ENCODE results near the gene CDC73. TPM values are rescaled to one million over a fixed set of nuclear protein-coding genes. Genes with fewer than 3 reads are reported as not detected.

CDC73 gene
- total RNA-seq, 1 experiment from 2014 or later = 63.2 TPM

GRCh38 chr1:193241132-193241827 is 119.4 kb downstream of the CDC73 start:
- CTCF ChIA-PET = no interaction called here
- Histone ChIP-seq H3K36me3 (ENCODE audit: control insufficient read depth in 1 of 2, insufficient read depth in 2 of 2, low read length in 2 of 2) (no peaks in the 10 kb centered on the region), H3K4me2 (ENCODE audit: low read length) (no peak overlapping the region), H2AFZ (ENCODE audit: low read depth, low read length, poor library complexity, severe bottlenecking) (no peak overlapping the region), H3K79me2 (ENCODE audit: insufficient read depth, low read length) (peaks cover 5% of the 10 kb centered on the region), H3K4me3 (replicated peaks in 1 of 2; ENCODE audit: low read depth in 1 of 2, low read length in 2 of 2) (no peak overlapping the region), H3K9ac (ENCODE audit: low read length) (no peak overlapping the region), H3K9me2 (ENCODE audit: insufficient read depth) (no peaks in the 10 kb centered on the region), H4K20me1 (ENCODE audit: insufficient read depth) (no peaks in the 10 kb centered on the region), H3K27ac (ENCODE audit: low read depth, low read length) (no peak overlapping the region), H3K9me3 (ENCODE audit: control insufficient read depth in 1 of 2, insufficient read depth in 1 of 2, low read depth in 1 of 2, low read length in 2 of 2) (no peaks in the 10 kb centered on the region), H3K4me1 (ENCODE audit: control insufficient read depth in 1 of 2, insufficient read depth in 2 of 2, low read length in 2 of 2) (no peaks in the 10 kb centered on the region), H3K27me3 (ENCODE audit: insufficient read depth, low read length) (no peaks in the 10 kb centered on the region)
- ATAC-seq (no peak), DNase-seq (ENCODE audit: low read depth, low spot score) (no peak)
- BruUV-seq (replicated peaks) = no TSS peak
- POLR2A ChIA-PET = no interaction called here
- TF ChIP-seq POLR2A (IDR thresholded peaks at IDR 0.05; ENCODE audit: borderline replicate concordance, extremely low read depth, insufficient read depth, insufficient read length) (no peak), ZBTB33 (IDR thresholded peaks at IDR 0.05; ENCODE audit: extremely low read depth, insufficient replicate concordance, low read length) (no peak), ZNF274 (IDR thresholded peaks at IDR 0.05; ENCODE audit: low read depth, low read length) (no peak), CTCF (IDR thresholded peaks at IDR 0.05 in 2 of 3, conservative IDR thresholded peaks at IDR 0.05 in 1 of 3; ENCODE audit: borderline replicate concordance in 1 of 3, insufficient read depth in 1 of 3, low read depth in 2 of 3, low read length in 2 of 3) (no peak), MAX (IDR thresholded peaks at IDR 0.05) (no peak), ELF1 (IDR thresholded peaks at IDR 0.05; ENCODE audit: borderline replicate concordance, low read depth) (no peak), SIN3A (IDR thresholded peaks at IDR 0.05; ENCODE audit: low read depth) (no peak), TCF7L2 (IDR thresholded peaks at IDR 0.05; ENCODE audit: borderline replicate concordance, extremely low read depth, insufficient read depth, insufficient read length) (no peak), ZFX (IDR thresholded peaks at IDR 0.05) (no peak), FOSL1 (IDR thresholded peaks at IDR 0.05; ENCODE audit: low read depth) (no peak), YY1 (IDR thresholded peaks at IDR 0.05; ENCODE audit: extremely low read depth, insufficient replicate concordance, low read depth, low read length) (no peak), SP1 (IDR thresholded peaks at IDR 0.05; ENCODE audit: low read depth) (no peak), SRF (IDR thresholded peaks at IDR 0.05; ENCODE audit: low read depth) (no peak), EGR1 (IDR thresholded peaks at IDR 0.05; ENCODE audit: low read depth) (no peak), EZH2 (IDR thresholded peaks at IDR 0.05) (no peak), EZH2phosphoT487 (IDR thresholded peaks at IDR 0.05; ENCODE audit: borderline replicate concordance) (no peak)
- TF ChIP-seq, protein P1, sequence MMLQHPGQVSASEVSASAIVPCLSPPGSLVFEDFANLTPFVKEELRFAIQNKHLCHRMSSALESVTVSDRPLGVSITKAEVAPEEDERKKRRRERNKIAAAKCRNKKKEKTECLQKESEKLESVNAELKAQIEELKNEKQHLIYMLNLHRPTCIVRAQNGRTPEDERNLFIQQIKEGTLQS (IDR thresholded peaks at IDR 0.05) = no peak
- TF ChIP-seq, protein P2, sequence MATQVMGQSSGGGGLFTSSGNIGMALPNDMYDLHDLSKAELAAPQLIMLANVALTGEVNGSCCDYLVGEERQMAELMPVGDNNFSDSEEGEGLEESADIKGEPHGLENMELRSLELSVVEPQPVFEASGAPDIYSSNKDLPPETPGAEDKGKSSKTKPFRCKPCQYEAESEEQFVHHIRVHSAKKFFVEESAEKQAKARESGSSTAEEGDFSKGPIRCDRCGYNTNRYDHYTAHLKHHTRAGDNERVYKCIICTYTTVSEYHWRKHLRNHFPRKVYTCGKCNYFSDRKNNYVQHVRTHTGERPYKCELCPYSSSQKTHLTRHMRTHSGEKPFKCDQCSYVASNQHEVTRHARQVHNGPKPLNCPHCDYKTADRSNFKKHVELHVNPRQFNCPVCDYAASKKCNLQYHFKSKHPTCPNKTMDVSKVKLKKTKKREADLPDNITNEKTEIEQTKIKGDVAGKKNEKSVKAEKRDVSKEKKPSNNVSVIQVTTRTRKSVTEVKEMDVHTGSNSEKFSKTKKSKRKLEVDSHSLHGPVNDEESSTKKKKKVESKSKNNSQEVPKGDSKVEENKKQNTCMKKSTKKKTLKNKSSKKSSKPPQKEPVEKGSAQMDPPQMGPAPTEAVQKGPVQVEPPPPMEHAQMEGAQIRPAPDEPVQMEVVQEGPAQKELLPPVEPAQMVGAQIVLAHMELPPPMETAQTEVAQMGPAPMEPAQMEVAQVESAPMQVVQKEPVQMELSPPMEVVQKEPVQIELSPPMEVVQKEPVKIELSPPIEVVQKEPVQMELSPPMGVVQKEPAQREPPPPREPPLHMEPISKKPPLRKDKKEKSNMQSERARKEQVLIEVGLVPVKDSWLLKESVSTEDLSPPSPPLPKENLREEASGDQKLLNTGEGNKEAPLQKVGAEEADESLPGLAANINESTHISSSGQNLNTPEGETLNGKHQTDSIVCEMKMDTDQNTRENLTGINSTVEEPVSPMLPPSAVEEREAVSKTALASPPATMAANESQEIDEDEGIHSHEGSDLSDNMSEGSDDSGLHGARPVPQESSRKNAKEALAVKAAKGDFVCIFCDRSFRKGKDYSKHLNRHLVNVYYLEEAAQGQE (IDR thresholded peaks at IDR 0.05; ENCODE audit: low read depth) = no peak
- RAD21 ChIA-PET (ENCODE audit: low non-redundant PET in 1 of 2, low total read pairs in 2 of 2, uncharacterized antibody in 2 of 2, unreplicated experiment in 2 of 2) = no interaction called here
- intact Hi-C loops (cut with micrococcal nuclease) = no loop called here

Data from HCT116 (cell line).